Neural cell (in vitro differentiated cells): ENCODE data around the gene ELANE.

ENCODE experiments used
- CTCF ChIP-seq: fragments of 450-650 bp; IDR thresholded peaks from 2 replicates; pipeline ENCODE4 v1.5.1; 2014; ENCODE audit warnings: antibody characterized with exemption, mild to moderate bottlenecking, moderate library complexity; ENCODE audit not compliant: poor library complexity, severe bottlenecking
- EP300 ChIP-seq: fragments of 450-650 bp; conservative IDR thresholded peaks from 2 replicates; pipeline ENCODE4 v1.6.1; 2014; ENCODE audit warnings: antibody characterized with exemption, mild to moderate bottlenecking, moderate library complexity; ENCODE audit not compliant: poor library complexity, severe bottlenecking
- EZH2 ChIP-seq: fragments of 200-600, 300-800 bp; shearing (Covaris generic), sonication (generic); IDR thresholded peaks from 2 replicates; pipeline ENCODE4 v1.6.1; 2014; ENCODE audit warnings: antibody characterized with exemption, low read length, borderline replicate concordance, mild to moderate bottlenecking; ENCODE audit not compliant: insufficient read depth, poor library complexity, severe bottlenecking
- MXI1 ChIP-seq: fragments of 450-650 bp; conservative IDR thresholded peaks from 2 replicates; pipeline ENCODE4 v1.6.1; 2014; ENCODE audit warnings: antibody characterized with exemption, mild to moderate bottlenecking; ENCODE audit not compliant: poor library complexity, severe bottlenecking
- POLR2AphosphoS5 ChIP-seq: IDR thresholded peaks from 2 replicates; pipeline ENCODE4 v1.6.1; 2012
- TAF1 ChIP-seq: IDR thresholded peaks from 2 replicates; pipeline ENCODE4 v1.6.1; 2012; ENCODE audit warnings: low read depth

GRCh38 chr19:810883-811489, 41.1 kb upstream of the ELANE start:
- TF ChIP-seq CTCF (no peak), TAF1 (no peak), EP300 (no peak), POLR2AphosphoS5 (peak; percentile 30), EZH2 (no peak), MXI1 (no peak)
